ENCODE results near the gene RGS9BP.
A peak's percentile ranks its signal among the peaks of the same experiment; 100 is the strongest.
"Not testable (repeated sequence)": the region's sequence is repeated elsewhere in the genome, so short reads cannot be mapped to it uniquely, and the experiment has no call there.

RGS9BP gene

DNA sequence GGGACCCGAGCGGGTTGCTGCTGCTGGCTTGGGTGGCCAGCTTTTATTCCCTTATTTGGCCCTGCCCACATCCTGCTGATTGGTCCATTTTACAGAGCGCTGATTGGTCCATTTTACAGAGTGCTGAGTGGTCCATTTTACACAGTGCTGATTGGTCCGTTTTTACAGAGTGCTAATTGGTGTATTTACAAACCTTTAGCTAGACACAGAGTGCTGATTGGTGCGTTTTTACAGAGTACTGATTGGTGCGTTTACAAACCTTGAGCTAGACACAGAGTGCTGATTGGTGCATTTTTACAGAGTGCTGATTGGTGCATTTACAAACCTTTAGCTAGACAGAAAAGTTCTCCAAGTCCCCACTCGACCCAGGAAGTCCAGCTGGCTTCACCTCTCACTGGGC is 24.5 kb downstream of the RGS9BP start:
- H3K27ac ChIP-seq; H3K4me3 ChIP-seq; DNase-seq (ENCODE audit: low read depth, low spot score); H3K9me3 ChIP-seq (ENCODE audit: low read depth, low read length); H3K9ac ChIP-seq (ENCODE audit: insufficient read length): not testable (repeated sequence)
- peaks cover 70% of the 10 kb centered on the region for H3K36me3 ChIP-seq (ENCODE audit: insufficient read depth, low read length)

DNA sequence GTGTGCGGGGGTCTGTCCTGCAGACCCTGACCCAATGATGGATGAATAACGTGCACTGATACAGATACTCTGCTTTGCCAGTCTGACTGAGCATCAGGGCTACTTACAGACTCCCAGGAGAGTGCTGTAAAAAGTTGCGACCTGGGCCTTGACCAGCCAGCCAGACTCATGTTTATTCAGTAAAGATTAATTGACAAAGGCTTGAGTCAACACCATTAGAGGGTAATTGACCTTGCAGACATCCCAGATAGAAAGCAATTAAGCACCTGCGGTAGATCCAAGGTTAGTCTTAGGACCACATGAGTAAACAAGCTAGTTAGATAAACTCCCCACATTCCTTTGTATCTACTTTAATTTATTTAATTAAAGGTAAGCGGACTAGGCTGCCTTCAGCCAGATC is 26.4 kb downstream of the RGS9BP start:
- no peak overlapping the region for H3K4me3 ChIP-seq
- H3K9me3 ChIP-seq (ENCODE audit: low read depth, low read length): 0 out of 2 replicates have a peak, but pooled peaks cover 3% of the 10 kb centered on the region
- H3K9ac ChIP-seq (ENCODE audit: insufficient read length): no peak overlapping the region
- no peak overlapping the region for H3K27ac ChIP-seq
- DNase-seq (ENCODE audit: low read depth, low spot score): no peak
- TF ChIP-seq FOXP2 (optimal IDR thresholded peaks at IDR 0.05; ENCODE audit: control extremely low read depth, extremely low read length, insufficient read depth) (no peak), EZH2 (IDR thresholded peaks at IDR 0.05) (no peak), POLR2AphosphoS5 (IDR thresholded peaks at IDR 0.05; ENCODE audit: borderline replicate concordance, low read depth, low read length) (no peak)
- H3K36me3 ChIP-seq (ENCODE audit: insufficient read depth, low read length): peaks cover 61% of the 10 kb centered on the region

DNA sequence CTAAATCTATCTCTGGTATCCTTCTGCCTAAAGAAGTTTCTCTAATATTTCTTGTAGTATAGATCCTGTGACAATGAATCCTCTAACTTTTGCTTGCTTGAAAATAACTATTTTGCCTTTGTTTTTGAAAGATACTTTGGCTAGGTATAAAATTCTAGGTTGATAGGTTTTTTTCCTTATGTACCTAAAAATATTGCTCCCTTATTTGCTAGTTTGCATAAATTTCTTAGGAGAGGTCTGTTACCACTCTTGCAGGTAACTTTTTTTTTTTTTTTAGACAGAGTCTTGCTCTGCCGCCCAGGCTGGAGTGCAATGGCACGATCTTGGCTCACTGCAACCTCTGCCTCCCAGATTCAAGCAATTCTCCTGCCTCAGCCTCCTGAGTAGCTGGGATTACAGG is 28.4 kb downstream of the RGS9BP start:
- not testable (repeated sequence) for H3K4me3 ChIP-seq; H3K9me3 ChIP-seq (ENCODE audit: low read depth, low read length); DNase-seq (ENCODE audit: low read depth, low spot score); H3K27ac ChIP-seq; H3K9ac ChIP-seq (ENCODE audit: insufficient read length)
- peaks cover 43% of the 10 kb centered on the region for H3K36me3 ChIP-seq (ENCODE audit: insufficient read depth, low read length)

DNA sequence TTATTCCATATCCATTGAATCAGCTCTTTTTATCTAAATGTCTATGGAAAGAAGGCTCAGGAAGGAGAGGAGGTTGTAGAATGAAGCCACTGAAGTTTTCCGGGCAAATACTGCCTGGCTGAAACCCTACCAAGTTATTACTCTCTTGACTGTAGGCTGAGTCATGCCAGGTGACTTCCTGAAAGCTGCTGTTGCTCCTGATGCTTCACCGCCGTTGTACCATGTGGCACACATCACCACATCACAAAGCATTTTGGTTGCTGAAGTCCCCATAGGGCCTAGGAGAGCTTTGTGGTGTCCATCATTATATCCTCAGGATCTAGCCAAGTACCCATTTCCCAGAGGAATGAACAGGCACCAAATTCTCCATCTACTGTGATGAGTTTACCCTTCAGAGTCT is 32.8 kb downstream of the RGS9BP start:
- Histone ChIP-seq H3K4me3 (no peak overlapping the region), H3K36me3 (ENCODE audit: insufficient read depth, low read length) (peaks cover 18% of the 10 kb centered on the region), H3K9ac (ENCODE audit: insufficient read length) (no peak overlapping the region), H3K27ac (no peak overlapping the region), H3K9me3 (ENCODE audit: low read depth, low read length) (no peaks in the 10 kb centered on the region)
- DNase-seq (ENCODE audit: low read depth, low spot score): no peak
- TF ChIP-seq EZH2 (IDR thresholded peaks at IDR 0.05) (no peak), POLR2AphosphoS5 (IDR thresholded peaks at IDR 0.05; ENCODE audit: borderline replicate concordance, low read depth, low read length) (no peak), FOXP2 (optimal IDR thresholded peaks at IDR 0.05; ENCODE audit: control extremely low read depth, extremely low read length, insufficient read depth) (no peak)

DNA sequence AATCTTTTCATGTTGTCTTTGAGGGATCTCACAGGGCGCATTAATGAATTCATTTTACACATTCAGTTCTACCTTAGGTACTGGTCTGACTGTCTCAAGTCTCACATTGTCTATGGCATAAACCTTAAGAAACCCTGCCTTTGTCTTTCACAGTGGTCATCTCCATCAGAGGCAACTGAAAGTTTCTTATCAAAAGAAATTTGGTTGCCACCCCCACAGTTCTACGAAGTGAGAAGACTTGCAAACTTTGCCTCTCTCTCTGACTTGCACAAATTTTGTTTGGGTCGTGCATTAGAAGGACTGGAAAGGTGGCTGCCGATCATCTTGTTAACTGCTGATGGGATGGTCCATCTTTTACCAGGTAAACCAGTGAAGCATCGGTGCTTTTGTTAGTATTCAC is 33.4 kb downstream of the RGS9BP start:
- Histone ChIP-seq H3K36me3 (ENCODE audit: insufficient read depth, low read length) (peaks cover 16% of the 10 kb centered on the region), H3K9me3 (ENCODE audit: low read depth, low read length) (no peaks in the 10 kb centered on the region), H3K4me3 (no peak overlapping the region), H3K27ac (no peak overlapping the region), H3K9ac (ENCODE audit: insufficient read length) (no peak overlapping the region)
- no peak for DNase-seq (ENCODE audit: low read depth, low spot score)
- TF ChIP-seq FOXP2 (optimal IDR thresholded peaks at IDR 0.05; ENCODE audit: control extremely low read depth, extremely low read length, insufficient read depth) (no peak), POLR2AphosphoS5 (IDR thresholded peaks at IDR 0.05; ENCODE audit: borderline replicate concordance, low read depth, low read length) (no peak), EZH2 (IDR thresholded peaks at IDR 0.05) (no peak)

DNA sequence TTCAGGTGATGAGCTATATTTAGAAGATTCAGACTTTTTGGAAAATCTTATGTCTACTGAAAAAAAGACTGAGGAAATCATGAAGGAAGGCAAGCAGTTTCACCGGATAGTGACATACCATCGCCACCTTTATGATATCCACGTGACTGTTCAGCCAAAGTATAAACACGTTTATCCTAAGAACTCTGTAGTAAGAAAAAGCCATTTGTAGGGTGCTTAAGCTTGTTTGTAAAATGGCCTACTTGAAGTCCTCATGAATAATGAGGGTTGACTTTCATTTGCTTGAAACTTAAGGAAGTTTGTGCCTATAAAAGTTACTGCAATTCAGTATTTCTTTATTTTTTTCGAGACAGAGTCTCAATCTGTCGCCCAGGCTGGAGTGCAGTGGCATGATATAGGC is 36.1 kb downstream of the RGS9BP start:
- no peak overlapping the region for H3K27ac ChIP-seq
- TF ChIP-seq FOXP2 (optimal IDR thresholded peaks at IDR 0.05; ENCODE audit: control extremely low read depth, extremely low read length, insufficient read depth) (no peak), POLR2AphosphoS5 (IDR thresholded peaks at IDR 0.05; ENCODE audit: borderline replicate concordance, low read depth, low read length) (no peak), EZH2 (IDR thresholded peaks at IDR 0.05) (no peak)
- H3K9me3 ChIP-seq (ENCODE audit: low read depth, low read length): no peaks in the 10 kb centered on the region
- H3K4me3 ChIP-seq: no peak overlapping the region
- no peak for DNase-seq (ENCODE audit: low read depth, low spot score)
- H3K9ac ChIP-seq (ENCODE audit: insufficient read length): no peak overlapping the region
- H3K36me3 ChIP-seq (ENCODE audit: insufficient read depth, low read length): peaks cover 8% of the 10 kb centered on the region

DNA sequence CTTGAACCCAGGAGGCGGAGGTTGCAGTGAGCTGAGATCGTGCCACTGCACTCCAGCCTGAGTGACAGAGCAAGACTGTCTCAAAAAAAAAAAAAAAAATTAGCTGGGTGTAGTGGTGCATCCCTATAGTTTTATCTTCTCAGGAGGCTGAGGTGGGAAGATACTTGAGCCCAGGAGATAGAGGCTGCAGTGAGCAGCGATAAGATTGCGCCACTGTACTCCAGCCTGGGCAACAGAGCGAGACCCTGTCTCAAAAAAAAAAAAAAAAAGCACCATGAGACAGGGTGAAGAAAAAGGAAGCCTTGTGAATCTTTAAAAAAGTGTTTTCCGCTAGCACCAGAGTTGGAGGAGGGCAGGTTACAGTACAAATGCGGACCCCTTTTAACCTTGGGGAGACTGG is 40.6 kb downstream of the RGS9BP start:
- not testable (repeated sequence) for DNase-seq (ENCODE audit: low read depth, low spot score); H3K4me3 ChIP-seq; H3K9ac ChIP-seq (ENCODE audit: insufficient read length); H3K36me3 ChIP-seq (ENCODE audit: insufficient read depth, low read length); H3K27ac ChIP-seq; H3K9me3 ChIP-seq (ENCODE audit: low read depth, low read length)

DNA sequence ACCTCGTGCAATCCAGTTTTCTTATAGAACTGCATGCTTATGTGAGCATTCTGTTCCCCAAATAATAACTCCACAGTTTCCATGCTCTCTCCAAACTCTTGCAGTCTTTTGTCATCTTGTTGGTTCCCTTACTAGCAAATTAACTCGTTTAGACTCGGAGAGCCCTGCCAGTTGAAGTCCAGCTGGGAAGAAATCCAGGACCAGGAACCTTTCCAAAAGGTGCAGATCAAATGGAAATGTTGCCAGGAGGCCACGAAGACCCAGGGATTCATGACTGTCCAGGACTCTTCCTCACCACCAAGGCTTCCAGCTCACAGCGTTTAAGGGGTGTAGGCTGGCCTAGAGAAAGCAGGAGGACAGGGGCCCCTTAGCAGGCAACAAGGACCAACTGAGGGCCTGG is 41.8 kb downstream of the RGS9BP start:
- Histone ChIP-seq H3K9ac (ENCODE audit: insufficient read length) (no peak overlapping the region), H3K27ac (no peak overlapping the region), H3K36me3 (ENCODE audit: insufficient read depth, low read length) (peaks cover 4% of the 10 kb centered on the region; the same call in 1 of the 2 replicates), H3K4me3 (no peak overlapping the region), H3K9me3 (ENCODE audit: low read depth, low read length) (no peaks in the 10 kb centered on the region)
- no peak for DNase-seq (ENCODE audit: low read depth, low spot score)
- TF ChIP-seq FOXP2 (optimal IDR thresholded peaks at IDR 0.05; ENCODE audit: control extremely low read depth, extremely low read length, insufficient read depth) (no peak), POLR2AphosphoS5 (IDR thresholded peaks at IDR 0.05; ENCODE audit: borderline replicate concordance, low read depth, low read length) (no peak), EZH2 (IDR thresholded peaks at IDR 0.05) (no peak)

DNA sequence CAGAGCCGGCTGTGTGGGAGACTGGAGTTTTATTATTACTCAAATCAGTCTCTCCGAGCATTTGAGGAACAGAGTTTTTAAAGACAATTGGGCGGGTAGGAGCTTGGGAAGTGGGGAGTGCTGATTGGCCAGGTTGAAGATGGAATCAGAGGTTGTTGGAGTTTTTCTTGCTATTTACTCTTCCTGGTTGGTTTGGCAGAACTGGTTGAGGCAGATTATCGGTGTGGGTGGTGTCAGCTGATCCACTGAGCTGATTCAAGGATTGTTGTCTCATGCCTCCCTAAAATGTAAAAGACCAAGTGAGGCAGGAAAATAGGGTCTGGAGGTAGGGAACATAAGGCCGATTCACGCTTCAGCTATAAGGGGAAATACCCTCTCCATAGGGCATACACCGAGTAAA is 42.6 kb downstream of the RGS9BP start:
- Histone ChIP-seq H3K27ac (peak overlapping the region; percentile 46; the same call in 1 of the 2 replicates), H3K9me3 (ENCODE audit: low read depth, low read length) (no peaks in the 10 kb centered on the region), H3K9ac (ENCODE audit: insufficient read length) (no peak overlapping the region), H3K4me3 (no peak overlapping the region), H3K36me3 (ENCODE audit: insufficient read depth, low read length) (0 out of 2 replicates have a peak, but pooled peaks cover 4% of the 10 kb centered on the region)
- no peak for TF ChIP-seq POLR2AphosphoS5 (IDR thresholded peaks at IDR 0.05; ENCODE audit: borderline replicate concordance, low read depth, low read length)
- TF ChIP-seq EZH2 (IDR thresholded peaks at IDR 0.05): no peak
- no peak for TF ChIP-seq FOXP2 (optimal IDR thresholded peaks at IDR 0.05; ENCODE audit: control extremely low read depth, extremely low read length, insufficient read depth)
- no peak for DNase-seq (ENCODE audit: low read depth, low spot score)

All from SK-N-MC (cell line).